Keratinocyte (primary cell): Measurements from ENCODE around the gene MFNG.

ENCODE experiments used
- CTCF ChIP-seq, 3 experiments: IDR thresholded peaks in 1 of 3; conservative IDR thresholded peaks in 1 of 3; optimal IDR thresholded peaks in 1 of 3; 2 replicates in 2 of 3; 3 replicates in 1 of 3; pipeline versions ENCODE3 to v1.5.1; 2011; ENCODE audit warnings: low read length in 3 of 3, mild to moderate bottlenecking in 3 of 3, moderate library complexity in 2 of 3, control low read depth in 1 of 3, inconsistent platforms in 1 of 3; ENCODE audit not compliant: insufficient read depth in 2 of 3; ENCODE audit errors: extremely low read depth in 1 of 3
- EZH2 ChIP-seq: IDR thresholded peaks from one replicate; pipeline ENCODE4 v1.6.1; 2012; ENCODE audit warnings: inconsistent platforms, mild to moderate bottlenecking, low read length, moderate library complexity

DNA sequence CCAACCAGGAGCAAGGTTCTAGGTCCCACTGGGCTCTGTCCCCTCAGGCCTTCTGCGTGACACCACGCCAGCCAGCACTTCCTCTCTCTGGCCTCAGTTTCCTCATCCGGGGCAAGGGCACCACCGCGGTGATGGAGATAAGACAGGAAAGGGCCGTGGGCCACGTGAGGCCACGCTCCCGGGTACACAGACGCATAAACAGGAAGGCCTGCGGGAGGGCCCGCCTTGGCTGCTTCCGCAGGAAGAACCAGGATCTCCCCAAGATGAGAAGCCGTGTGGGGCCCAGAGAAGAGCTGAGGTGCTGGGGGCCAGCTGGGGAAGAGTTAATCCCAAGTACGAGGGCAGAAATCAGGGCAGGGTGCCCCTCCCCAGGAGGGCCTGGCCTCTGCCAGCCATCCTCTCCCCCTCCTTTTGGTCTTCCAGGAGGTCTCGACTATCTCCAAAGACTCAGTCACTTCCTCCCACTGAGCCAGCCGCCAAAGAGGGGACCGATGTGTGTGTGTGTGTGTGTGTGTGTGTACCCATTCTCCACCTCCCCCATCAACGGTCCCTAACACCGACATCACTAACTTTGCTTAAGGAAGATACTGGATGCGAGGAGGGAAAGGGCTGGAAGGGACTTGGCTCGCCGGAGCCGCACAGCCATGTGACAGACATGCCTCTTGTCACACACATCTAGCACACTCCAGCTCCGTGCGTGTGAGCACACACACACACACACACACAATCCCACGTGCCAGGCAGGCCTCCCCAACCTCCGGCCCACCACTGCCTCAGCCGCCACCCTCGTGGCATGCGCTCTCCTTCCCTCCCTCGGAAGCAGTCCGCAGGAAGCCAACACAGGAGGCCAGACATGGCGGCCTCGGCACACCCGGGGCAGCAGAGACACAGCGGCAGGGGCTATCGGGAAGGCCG is 1.4 kb downstream of the MFNG start:
- TF ChIP-seq CTCF (optimal IDR thresholded peaks at IDR 0.05 in 1 of 3, IDR thresholded peaks at IDR 0.05 in 1 of 3, conservative IDR thresholded peaks at IDR 0.05 in 1 of 3; ENCODE audit: extremely low read depth in 1 of 3, insufficient read depth in 2 of 3, low read length in 3 of 3), result no peak
- TF ChIP-seq EZH2, result no peak
